DND-41 (cell line): ENCODE data around the gene DNAJC30.

Experiments
- ATAC-seq: fragments of 200-7000 bp; cut with Tn5 transposase; 3 replicates; pipeline ENCODE4 v1.9.1; 2021; ENCODE audit warnings: low read depth; ENCODE audit not compliant: insufficient read depth
- DNase-seq: peaks from one replicate; pipeline ENCODE4 v3.0.0-alpha.2; 2020
- H2AFZ ChIP-seq: 2 replicates; pipeline ENCODE4 v1.6.0; 2012; ENCODE audit warnings: low read depth, low read length
- H3K27ac ChIP-seq: 2 replicates; pipeline ENCODE4 v1.5.1; 2012; ENCODE audit warnings: low read length, inconsistent platforms
- H3K27me3 ChIP-seq: fragments of 200-600 bp; sonication (generic); 2 replicates; pipeline ENCODE4 v1.6.0; 2012; ENCODE audit warnings: low read length, mild to moderate bottlenecking, inconsistent platforms; ENCODE audit not compliant: insufficient read depth, poor library complexity
- H3K36me3 ChIP-seq: 2 replicates; pipeline ENCODE4 v1.5.1; 2012; ENCODE audit warnings: low read length, inconsistent platforms; ENCODE audit not compliant: insufficient read depth
- H3K4me1 ChIP-seq: 2 replicates; pipeline ENCODE4 v1.5.1; 2012; ENCODE audit warnings: mild to moderate bottlenecking, low read length; ENCODE audit not compliant: insufficient read depth
- H3K4me2 ChIP-seq: 2 replicates; pipeline ENCODE4 v1.6.0; 2012; ENCODE audit warnings: mild to moderate bottlenecking, moderate library complexity, low read length, inconsistent platforms; ENCODE audit not compliant: insufficient read depth
- H3K4me3 ChIP-seq, 2 experiments: fragments of 200-600 bp in 1 of 2; shearing (Covaris generic) in 1 of 2; 2 replicates each; pipeline ENCODE4 v1.5.1; 2012 to 2016; ENCODE audit warnings: inconsistent platforms in 2 of 2, low read length in 2 of 2, mild to moderate bottlenecking in 2 of 2, low read depth in 1 of 2, moderate library complexity in 1 of 2
- H3K79me2 ChIP-seq: 2 replicates; pipeline ENCODE4 v1.6.0; 2012; ENCODE audit warnings: low read length, inconsistent platforms; ENCODE audit not compliant: insufficient read depth
- H3K9ac ChIP-seq: 2 replicates; pipeline ENCODE4 v1.6.0; 2012; ENCODE audit warnings: low read depth, mild to moderate bottlenecking, inconsistent platforms, low read length, moderate library complexity
- H3K9me3 ChIP-seq: 2 replicates; pipeline ENCODE4 v1.5.1; 2012; ENCODE audit warnings: low read length, moderate library complexity, mild to moderate bottlenecking, inconsistent platforms; ENCODE audit not compliant: insufficient read depth, severe bottlenecking
- H4K20me1 ChIP-seq: 2 replicates; pipeline ENCODE4 v1.6.0; 2012; ENCODE audit warnings: low read length; ENCODE audit not compliant: insufficient read depth
- EZH2 ChIP-seq: IDR thresholded peaks from 3 replicates; pipeline ENCODE4 v1.6.1; 2012; ENCODE audit warnings: borderline replicate concordance, low read depth, mild to moderate bottlenecking, moderate library complexity, low read length, inconsistent platforms; ENCODE audit not compliant: severe bottlenecking
- TF ChIP-seq, protein P1 (sequence below): IDR thresholded peaks from 2 replicates; pipeline ENCODE4 v1.5.1; 2012; ENCODE audit warnings: borderline replicate concordance, low read length, moderate library complexity, mild to moderate bottlenecking; ENCODE audit not compliant: poor library complexity, severe bottlenecking; ENCODE audit errors: extremely low read depth

Gene DNAJC30

GRCh38 chr7:73642834-73643233, 40.4 kb downstream of the DNAJC30 start:
- H3K79me2 ChIP-seq = no peaks in the 10 kb centered on the region
- H3K4me1 ChIP-seq = no peaks in the 10 kb centered on the region
- no peak overlapping the region for H3K4me3 ChIP-seq
- no peak for TF ChIP-seq EZH2
- TF ChIP-seq, protein P1, sequence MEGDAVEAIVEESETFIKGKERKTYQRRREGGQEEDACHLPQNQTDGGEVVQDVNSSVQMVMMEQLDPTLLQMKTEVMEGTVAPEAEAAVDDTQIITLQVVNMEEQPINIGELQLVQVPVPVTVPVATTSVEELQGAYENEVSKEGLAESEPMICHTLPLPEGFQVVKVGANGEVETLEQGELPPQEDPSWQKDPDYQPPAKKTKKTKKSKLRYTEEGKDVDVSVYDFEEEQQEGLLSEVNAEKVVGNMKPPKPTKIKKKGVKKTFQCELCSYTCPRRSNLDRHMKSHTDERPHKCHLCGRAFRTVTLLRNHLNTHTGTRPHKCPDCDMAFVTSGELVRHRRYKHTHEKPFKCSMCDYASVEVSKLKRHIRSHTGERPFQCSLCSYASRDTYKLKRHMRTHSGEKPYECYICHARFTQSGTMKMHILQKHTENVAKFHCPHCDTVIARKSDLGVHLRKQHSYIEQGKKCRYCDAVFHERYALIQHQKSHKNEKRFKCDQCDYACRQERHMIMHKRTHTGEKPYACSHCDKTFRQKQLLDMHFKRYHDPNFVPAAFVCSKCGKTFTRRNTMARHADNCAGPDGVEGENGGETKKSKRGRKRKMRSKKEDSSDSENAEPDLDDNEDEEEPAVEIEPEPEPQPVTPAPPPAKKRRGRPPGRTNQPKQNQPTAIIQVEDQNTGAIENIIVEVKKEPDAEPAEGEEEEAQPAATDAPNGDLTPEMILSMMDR = no peak
- no peak overlapping the region for H3K4me2 ChIP-seq
- H3K27me3 ChIP-seq = peaks cover 9% of the 10 kb centered on the region
- ATAC-seq (no peak), DNase-seq (no peak)
- no peak overlapping the region for H3K9ac ChIP-seq
- H3K27ac ChIP-seq = no peak overlapping the region
- no peak overlapping the region for H2AFZ ChIP-seq
- no peaks in the 10 kb centered on the region; the same call in 1 of the 2 replicates for H4K20me1 ChIP-seq
- no peaks in the 10 kb centered on the region for H3K36me3 ChIP-seq
- H3K9me3 ChIP-seq = peaks cover 6% of the 10 kb centered on the region

- H2AFZ ChIP-seq = no peak overlapping the region
- H4K20me1 ChIP-seq = no peaks in the 10 kb centered on the region
- no peak overlapping the region for H3K27ac ChIP-seq
- H3K9ac ChIP-seq = no peak overlapping the region
- TF ChIP-seq EZH2 = no peak
- TF ChIP-seq, protein P1 = no peak
- H3K4me2 ChIP-seq = no peak overlapping the region
- no peaks in the 10 kb centered on the region for H3K27me3 ChIP-seq
- no peaks in the 10 kb centered on the region for H3K79me2 ChIP-seq
- H3K4me3 ChIP-seq = no peak overlapping the region
- H3K4me1 ChIP-seq = no peaks in the 10 kb centered on the region
- H3K9me3 ChIP-seq = peaks cover 6% of the 10 kb centered on the region
- ATAC-seq (no peak), DNase-seq (no peak)
- no peaks in the 10 kb centered on the region for H3K36me3 ChIP-seq
These were observed 44.3 kb downstream of the DNAJC30 start for GRCh38 chr7:73638911-73639310.

DNA sequence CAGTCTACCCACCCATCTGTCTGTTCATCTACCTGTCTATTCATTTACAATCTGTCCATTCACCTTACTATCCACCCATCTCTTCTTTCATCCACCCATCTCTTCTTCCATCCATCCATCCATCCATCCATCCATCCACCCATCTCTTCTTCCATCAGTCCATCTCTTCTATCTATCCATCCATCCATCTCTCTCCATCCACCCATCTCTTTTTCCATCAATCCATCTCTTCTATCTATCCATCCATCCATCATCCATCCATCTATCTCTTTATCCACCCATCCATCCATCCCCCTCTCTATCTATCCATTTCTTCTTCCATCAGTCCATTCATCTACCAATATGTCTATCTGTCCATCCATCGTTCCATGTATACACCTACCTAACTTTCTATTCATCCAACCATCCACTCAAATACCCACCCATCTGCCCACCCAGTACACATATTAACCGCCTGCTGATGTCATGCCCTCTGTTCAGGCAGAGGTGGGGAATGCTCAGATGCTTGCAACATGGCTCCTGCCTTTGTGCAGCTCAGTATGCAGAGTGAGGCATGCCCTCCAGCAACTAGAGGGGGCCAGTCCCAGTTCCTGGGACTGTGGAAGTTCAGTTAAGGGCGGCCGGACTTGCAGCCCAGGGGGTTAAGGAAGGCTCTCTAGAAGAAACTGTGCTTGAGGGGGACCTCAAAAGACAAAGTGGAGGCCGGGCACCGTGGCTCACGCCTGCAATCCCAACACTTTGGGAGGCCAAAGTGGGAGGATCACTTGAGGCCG, 47.6 kb downstream of the DNAJC30 start:
- ATAC-seq = no peak
- no peaks in the 10 kb centered on the region for H3K36me3 ChIP-seq
- H3K4me1 ChIP-seq = no peaks in the 10 kb centered on the region
- H2AFZ ChIP-seq = no peak overlapping the region
- no peak overlapping the region for H3K4me3 ChIP-seq
- no peak for TF ChIP-seq EZH2
- TF ChIP-seq, protein P1 = no peak
- no peaks in the 10 kb centered on the region for H3K9me3 ChIP-seq
- DNase-seq = no peak
- no peak overlapping the region for H3K27ac ChIP-seq
- H3K4me2 ChIP-seq = no peak overlapping the region
- no peak overlapping the region for H3K9ac ChIP-seq
- no peaks in the 10 kb centered on the region for H3K79me2 ChIP-seq
- no peaks in the 10 kb centered on the region for H3K27me3 ChIP-seq
- no peaks in the 10 kb centered on the region for H4K20me1 ChIP-seq
